ENCODE measurements around the gene ALDH1A2. TPM values are rescaled to one million over a fixed set of nuclear protein-coding genes. Genes with fewer than 3 reads are reported as not detected.

The ALDH1A2 gene
- total RNA-seq, 1 donor from 2014 or later, result 27.3 TPM

GRCh38 chr15:57921371-57921770 lies 144.1 kb downstream of the ALDH1A2 start:
- ATAC-seq, result no peak
- H3K27ac ChIP-seq, result no peak overlapping the region
- H3K27me3 ChIP-seq, result no peaks in the 10 kb centered on the region
- peaks cover 21% of the 10 kb centered on the region for H3K4me1 ChIP-seq
- H3K9me3 ChIP-seq, result no peaks in the 10 kb centered on the region
- no peaks in the 10 kb centered on the region for H3K36me3 ChIP-seq
- H3K4me3 ChIP-seq, result no peak overlapping the region
- DNase-seq, result no peak
- intact Hi-C loops (cut with DNase I), result no loop called here
- TF ChIP-seq, protein P1, sequence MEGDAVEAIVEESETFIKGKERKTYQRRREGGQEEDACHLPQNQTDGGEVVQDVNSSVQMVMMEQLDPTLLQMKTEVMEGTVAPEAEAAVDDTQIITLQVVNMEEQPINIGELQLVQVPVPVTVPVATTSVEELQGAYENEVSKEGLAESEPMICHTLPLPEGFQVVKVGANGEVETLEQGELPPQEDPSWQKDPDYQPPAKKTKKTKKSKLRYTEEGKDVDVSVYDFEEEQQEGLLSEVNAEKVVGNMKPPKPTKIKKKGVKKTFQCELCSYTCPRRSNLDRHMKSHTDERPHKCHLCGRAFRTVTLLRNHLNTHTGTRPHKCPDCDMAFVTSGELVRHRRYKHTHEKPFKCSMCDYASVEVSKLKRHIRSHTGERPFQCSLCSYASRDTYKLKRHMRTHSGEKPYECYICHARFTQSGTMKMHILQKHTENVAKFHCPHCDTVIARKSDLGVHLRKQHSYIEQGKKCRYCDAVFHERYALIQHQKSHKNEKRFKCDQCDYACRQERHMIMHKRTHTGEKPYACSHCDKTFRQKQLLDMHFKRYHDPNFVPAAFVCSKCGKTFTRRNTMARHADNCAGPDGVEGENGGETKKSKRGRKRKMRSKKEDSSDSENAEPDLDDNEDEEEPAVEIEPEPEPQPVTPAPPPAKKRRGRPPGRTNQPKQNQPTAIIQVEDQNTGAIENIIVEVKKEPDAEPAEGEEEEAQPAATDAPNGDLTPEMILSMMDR (IDR thresholded peaks at IDR 0.05), result no peak

DNA sequence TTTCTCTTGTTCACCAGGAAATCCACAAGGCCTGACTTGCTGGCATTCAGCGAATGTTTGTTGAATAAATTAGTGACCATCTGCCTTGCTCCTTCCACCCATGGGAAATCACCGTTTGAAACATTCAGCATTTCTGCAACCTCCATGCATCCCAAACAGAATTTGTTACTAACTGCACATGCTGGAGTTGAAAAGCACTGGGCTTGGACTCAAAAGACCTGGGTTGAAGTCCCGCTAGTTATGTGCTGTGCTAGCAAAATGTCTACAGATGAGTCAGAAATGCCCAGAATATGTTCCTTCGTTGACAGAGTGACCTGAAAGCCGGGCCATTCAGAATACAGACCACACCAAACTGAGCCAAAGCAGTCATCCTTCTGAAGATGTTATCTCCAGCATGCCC lies 144.6 kb downstream of the ALDH1A2 start:
- DNase-seq (no peak), ATAC-seq (no peak)
- intact Hi-C loops (cut with DNase I), result no loop called here
- no peak overlapping the region for H3K27ac ChIP-seq
- H3K4me3 ChIP-seq, result no peak overlapping the region
- TF ChIP-seq, protein P1 (IDR thresholded peaks at IDR 0.05), result no peak
- no peaks in the 10 kb centered on the region for H3K9me3 ChIP-seq
- no peaks in the 10 kb centered on the region for H3K27me3 ChIP-seq
- peaks cover 21% of the 10 kb centered on the region for H3K4me1 ChIP-seq
- no peaks in the 10 kb centered on the region for H3K36me3 ChIP-seq

DNA sequence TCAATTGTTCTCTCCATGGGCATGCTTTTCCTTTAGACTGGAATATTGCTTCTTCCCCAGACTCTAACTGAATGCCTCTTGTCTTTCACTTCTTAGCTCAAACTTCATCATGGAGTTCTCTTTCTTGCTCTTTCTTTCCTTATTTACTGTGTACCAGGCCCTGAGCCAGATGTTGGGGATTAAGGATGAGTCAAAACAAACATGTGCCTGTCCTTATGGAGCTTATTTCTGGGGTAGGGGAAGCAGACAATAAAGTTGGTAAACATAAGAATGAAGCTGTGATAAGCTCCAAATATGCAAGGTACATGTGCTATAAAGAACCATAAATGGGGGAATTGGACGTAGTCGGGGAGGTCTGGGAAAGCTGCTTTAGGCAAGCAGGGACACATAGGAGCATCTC lies 145.8 kb downstream of the ALDH1A2 start:
- ATAC-seq, result no peak
- Histone ChIP-seq H3K4me1 (peaks cover 21% of the 10 kb centered on the region), H3K4me3 (no peak overlapping the region), H3K36me3 (no peaks in the 10 kb centered on the region), H3K27ac (no peak overlapping the region), H3K27me3 (no peaks in the 10 kb centered on the region), H3K9me3 (no peaks in the 10 kb centered on the region)
- intact Hi-C loops (cut with DNase I), result no loop called here
- TF ChIP-seq, protein P1 (IDR thresholded peaks at IDR 0.05), result no peak
- DNase-seq, result no peak

GRCh38 chr15:57917998-57918397 lies 147.5 kb downstream of the ALDH1A2 start:
- no peak for ATAC-seq
- TF ChIP-seq, protein P1 (IDR thresholded peaks at IDR 0.05), result no peak
- Histone ChIP-seq H3K9me3 (no peaks in the 10 kb centered on the region), H3K27ac (no peak overlapping the region), H3K4me1 (peaks cover 8% of the 10 kb centered on the region), H3K4me3 (no peak overlapping the region), H3K36me3 (no peaks in the 10 kb centered on the region), H3K27me3 (no peaks in the 10 kb centered on the region)
- DNase-seq, result no peak
- intact Hi-C loops (cut with DNase I), result no loop called here

- ATAC-seq (no peak), DNase-seq (no peak)
- Histone ChIP-seq H3K36me3 (no peaks in the 10 kb centered on the region), H3K27me3 (no peaks in the 10 kb centered on the region), H3K4me1 (no peaks in the 10 kb centered on the region), H3K9me3 (no peaks in the 10 kb centered on the region), H3K27ac (no peak overlapping the region), H3K4me3 (no peak overlapping the region)
- intact Hi-C loops (cut with DNase I), result no loop called here
- TF ChIP-seq, protein P1 (IDR thresholded peaks at IDR 0.05), result no peak
These were observed 148.8 kb downstream of the ALDH1A2 start for GRCh38 chr15:57916695-57917094.

Measured in upper lobe of right lung (tissue), 1 donor.